HT-29 (cell line): ENCODE data around the gene MTURN. TPM values are rescaled to one million over a fixed set of nuclear protein-coding genes. Genes with fewer than 3 reads are reported as not detected.

Experiments
- DNase-seq: peaks from one replicate; pipeline ENCODE4 v3.0.0-alpha.2; 2015; ENCODE audit warnings: low spot score
- total RNA-seq: library from RNA; depleted of rRNA; stranded (reverse); fragments of >200 nt; shearing (Covaris generic); gene quantifications from 2 replicates; pipeline ENCODE4 v1.2.3, GENCODE V29; 2014

The MTURN gene
- total RNA-seq, 1 experiment from 2014 or later, result 8.5 TPM

- no peak for DNase-seq
Observed at GRCh38 chr7:30162133-30162532, 27.3 kb downstream of the MTURN start.

GRCh38 chr7:30162622-30163124 is 27.9 kb downstream of the MTURN start:
- DNase-seq, result peak; percentile 31

GRCh38 chr7:30163231-30163894 is 28.6 kb downstream of the MTURN start:
- DNase-seq, result no peak

GRCh38 chr7:30164567-30164966 is 29.8 kb downstream of the MTURN start:
- DNase-seq, result peak; percentile 75

GRCh38 chr7:30165590-30165989 is 30.8 kb downstream of the MTURN start:
- DNase-seq, result no peak

- peak; percentile 73 for DNase-seq
Observed at GRCh38 chr7:30166155-30166840, 31.5 kb downstream of the MTURN start.

- no peak for DNase-seq
Observed at GRCh38 chr7:30166841-30167235, 32.1 kb downstream of the MTURN start.

- DNase-seq, result no peak
Observed at GRCh38 chr7:30167901-30168300, 33.1 kb downstream of the MTURN start.

GRCh38 chr7:30168835-30169573 is 34.2 kb downstream of the MTURN start:
- DNase-seq, result no peak

- DNase-seq, result no peak
Observed at GRCh38 chr7:30169579-30169978, 34.8 kb downstream of the MTURN start.

- no peak for DNase-seq
Observed at GRCh38 chr7:30170476-30171205, 35.9 kb downstream of the MTURN start.

- DNase-seq, result no peak
Observed at GRCh38 chr7:30171766-30172447, 37.1 kb downstream of the MTURN start.

- no peak for DNase-seq
Observed at GRCh38 chr7:30172451-30172850, 37.7 kb downstream of the MTURN start.

GRCh38 chr7:30173058-30173897 is 38.5 kb downstream of the MTURN start:
- DNase-seq, result no peak

- DNase-seq, result no peak
Observed at GRCh38 chr7:30175180-30175579, 40.4 kb downstream of the MTURN start.

GRCh38 chr7:30175636-30176147 is 40.9 kb downstream of the MTURN start:
- no peak for DNase-seq

- DNase-seq, result no peak
Observed at GRCh38 chr7:30176463-30177109, 41.8 kb downstream of the MTURN start.

GRCh38 chr7:30177186-30177585 is 42.4 kb downstream of the MTURN start:
- DNase-seq, result no peak

- DNase-seq, result no peak
Observed at GRCh38 chr7:30177965-30178364, 43.2 kb downstream of the MTURN start.
